HG02610 (cell line): Measurements from ENCODE around the gene PTPRM.

Source experiments
- ATAC-seq: cut with Tn5 transposase; IDR thresholded peaks from one replicate; pipeline ENCODE4 v1.9.1; 2021; ENCODE audit warnings: mild to moderate bottlenecking, moderate library complexity; ENCODE audit not compliant: unreplicated experiment

The PTPRM gene

DNA sequence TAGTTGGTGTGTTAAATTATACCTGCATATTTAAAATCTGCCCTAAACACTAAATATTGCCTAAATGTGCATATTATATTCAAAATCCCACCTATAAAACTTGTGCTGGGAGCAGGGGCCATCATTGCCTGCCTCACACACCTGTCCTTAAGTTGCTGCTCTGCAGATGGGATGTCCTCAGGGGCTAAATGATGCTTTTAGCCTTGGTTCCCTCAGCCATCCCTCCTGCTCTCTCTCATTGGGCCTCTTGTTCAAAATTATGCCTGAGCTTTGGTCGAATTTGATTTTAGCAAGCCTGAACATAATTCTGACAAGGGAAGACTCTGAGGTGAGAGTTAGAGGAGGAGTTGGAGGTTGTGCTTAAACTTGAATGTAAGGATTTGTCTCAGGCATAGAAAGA is 723.8 kb downstream of the PTPRM start:
- ATAC-seq = no peak

DNA sequence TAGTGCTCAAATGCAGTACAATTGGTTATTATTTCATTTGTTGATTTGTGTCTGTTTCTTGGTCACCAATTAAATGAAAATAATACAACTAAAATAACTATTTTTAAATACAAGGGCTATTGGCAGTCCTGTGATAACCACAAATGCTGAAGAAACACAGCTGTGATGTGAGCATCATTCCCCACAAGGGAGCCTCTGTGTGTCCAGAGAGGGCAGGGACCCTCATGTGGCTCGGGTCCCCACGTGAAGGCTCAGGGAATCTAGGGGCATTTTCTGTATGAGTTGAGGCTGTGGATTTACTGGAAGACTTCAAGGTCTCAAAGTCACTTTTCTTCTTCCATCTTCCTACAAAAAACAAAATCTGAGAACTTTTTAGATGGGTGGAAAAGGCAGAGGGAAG is 726.1 kb downstream of the PTPRM start:
- no peak for ATAC-seq

DNA sequence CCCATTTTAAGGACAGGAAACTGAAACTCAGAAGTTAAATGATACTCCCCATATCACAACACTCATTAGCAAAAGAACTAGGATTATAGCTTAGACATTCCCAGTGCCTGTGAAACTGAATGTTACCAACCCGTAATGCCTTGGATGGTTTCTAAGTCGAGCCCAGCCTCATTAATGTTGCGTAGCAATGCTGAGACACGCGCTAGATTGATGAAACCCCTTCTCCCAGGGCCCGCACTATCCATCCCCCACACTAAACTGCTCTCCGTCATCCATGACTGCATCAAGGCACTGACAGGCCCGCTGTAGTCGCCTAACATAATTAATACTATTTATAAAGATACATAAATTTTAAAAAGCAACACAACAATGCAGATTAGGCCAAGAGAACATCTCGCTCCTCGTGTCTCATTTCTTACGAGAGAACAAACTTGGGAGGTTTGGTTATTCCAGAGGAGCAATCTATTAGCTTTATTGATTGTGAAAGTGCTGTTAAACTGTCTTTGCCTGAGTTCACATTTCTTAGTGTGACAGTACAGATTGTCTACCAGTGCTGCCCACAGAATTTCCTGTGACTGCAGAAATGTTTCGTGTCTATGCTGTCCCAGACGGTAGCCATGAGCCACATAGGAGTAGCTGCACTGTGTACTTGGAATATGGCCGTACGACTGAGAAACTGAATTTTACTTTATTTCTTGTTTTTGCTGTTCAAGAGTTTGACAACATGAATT is 729.9 kb downstream of the PTPRM start:
- no peak for ATAC-seq

DNA sequence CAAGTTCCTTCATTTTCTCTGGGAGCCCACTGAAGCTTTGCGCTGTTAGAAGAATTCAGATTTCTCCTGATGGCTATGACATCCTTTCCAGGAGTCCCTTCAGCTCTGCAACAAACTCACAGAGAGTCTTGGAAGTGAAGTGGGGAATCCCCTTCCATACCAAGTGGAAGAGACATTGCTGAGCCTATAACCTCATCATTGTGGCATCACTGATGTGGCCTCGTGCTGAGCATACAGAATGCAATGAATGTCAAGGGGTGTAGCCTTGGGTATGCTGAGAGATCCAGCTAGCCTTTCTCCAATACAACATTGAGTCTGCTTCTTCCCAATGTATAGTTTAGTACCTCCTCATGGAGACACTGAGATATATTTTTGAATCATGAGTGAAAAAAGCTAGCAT is 731.1 kb downstream of the PTPRM start:
- ATAC-seq = no peak

DNA sequence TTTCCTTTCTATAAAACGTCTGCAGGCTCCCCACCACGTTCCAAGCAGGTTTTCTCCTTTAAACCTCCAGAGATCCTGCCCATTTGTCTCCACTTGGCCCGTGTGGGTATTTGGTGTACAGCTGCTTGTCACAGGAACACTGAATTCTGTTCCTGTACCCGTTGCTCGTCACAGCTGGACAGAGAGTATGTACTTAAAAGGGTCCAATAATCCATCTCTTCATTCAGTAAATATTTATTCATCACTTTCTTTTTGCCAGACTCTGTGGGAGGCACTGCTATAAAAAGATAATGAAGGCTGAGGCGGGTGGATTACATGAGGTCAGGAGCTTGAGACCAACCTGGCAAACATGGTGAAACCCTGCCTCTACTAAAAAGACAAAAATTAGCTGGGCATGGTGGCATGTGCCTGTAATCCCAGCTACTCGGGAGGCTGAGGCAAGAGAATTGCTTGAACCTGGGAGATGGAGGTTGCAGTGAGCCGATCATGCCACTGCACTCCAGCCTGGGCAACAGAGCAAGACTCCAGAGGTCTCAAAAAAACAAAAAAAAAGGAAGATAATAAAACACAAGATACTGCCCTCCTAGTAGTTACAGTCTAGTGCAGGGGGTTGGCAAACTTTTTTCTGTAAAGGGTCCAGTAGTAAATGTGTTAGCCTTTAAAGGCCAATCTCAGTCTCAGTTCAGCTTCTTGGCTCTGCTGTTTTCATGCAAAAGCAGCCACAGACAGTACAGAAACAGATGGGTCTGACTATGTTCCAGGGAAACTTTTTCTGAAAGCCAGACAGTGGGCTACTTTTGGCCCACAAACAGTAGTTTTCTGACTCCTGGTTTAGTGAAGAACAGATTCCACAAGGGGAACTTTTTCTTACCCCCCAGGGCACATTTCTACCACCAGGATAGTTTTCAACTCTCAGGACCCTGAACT is 732.2 kb downstream of the PTPRM start:
- no peak for ATAC-seq

DNA sequence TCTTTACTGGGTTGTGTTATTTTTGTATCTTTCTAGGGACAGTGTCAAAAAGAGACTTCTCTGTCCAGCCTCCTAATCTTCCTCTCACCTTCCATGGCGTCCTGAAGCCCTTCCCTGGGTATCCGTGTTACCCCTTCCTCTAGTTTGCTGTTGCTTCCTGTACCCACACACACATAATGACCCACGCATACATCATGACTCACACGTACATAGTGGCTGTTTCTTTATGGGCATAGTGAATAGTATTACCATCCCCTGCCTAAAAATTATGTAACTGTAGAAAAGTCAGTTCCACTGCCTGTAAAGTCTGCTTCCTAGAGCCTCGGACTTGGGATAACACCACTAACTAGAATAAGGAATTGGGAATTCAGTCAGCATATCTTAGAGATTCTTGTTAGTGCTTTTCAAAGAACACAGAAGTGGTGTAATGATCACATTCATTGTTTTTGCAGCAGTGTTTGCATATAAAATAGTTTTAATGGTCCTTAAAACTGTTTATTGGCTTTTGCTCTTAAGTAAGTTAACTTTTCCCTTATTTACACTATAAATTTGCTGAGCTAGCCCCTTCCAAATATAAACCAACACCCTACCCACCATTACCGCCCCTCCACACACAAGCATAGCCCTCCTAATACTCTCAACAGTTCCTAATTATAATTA is 733.8 kb downstream of the PTPRM start:
- ATAC-seq = no peak

DNA sequence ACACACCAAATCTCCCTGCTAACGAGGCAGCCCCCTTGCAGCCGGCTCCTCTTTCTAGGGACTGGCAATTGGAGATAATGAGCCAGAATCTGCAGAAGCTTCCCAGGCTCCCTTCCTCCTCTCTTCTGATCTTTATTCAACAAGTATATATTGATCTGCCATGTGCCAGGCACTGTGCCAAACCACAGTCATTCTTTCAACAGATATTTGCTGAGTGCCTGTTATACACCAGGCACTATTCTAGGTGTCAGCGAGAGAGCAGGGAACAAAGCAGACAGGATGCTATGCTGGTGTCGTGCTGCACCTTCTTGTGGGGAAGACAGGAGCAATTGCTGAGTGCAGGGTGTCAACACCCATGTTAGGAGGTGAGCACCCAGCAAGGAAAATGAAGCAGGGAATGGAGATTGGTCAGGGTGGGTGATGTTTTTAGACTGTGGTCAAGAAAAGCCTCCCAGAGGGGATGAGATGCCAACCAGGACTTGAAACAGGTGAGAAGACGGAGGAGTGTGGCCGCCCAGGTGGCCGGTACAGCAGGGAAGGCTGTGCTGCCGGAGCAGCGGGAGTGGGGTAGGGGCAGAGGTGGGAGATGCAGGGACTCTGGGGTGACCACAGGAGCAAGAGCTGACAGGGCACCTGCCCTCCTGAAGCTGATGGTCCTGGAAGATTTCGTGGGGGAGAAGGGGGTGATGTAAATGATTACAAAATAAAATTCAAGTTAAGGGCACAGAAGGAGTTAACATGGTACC is 734.5 kb downstream of the PTPRM start:
- no peak for ATAC-seq

DNA sequence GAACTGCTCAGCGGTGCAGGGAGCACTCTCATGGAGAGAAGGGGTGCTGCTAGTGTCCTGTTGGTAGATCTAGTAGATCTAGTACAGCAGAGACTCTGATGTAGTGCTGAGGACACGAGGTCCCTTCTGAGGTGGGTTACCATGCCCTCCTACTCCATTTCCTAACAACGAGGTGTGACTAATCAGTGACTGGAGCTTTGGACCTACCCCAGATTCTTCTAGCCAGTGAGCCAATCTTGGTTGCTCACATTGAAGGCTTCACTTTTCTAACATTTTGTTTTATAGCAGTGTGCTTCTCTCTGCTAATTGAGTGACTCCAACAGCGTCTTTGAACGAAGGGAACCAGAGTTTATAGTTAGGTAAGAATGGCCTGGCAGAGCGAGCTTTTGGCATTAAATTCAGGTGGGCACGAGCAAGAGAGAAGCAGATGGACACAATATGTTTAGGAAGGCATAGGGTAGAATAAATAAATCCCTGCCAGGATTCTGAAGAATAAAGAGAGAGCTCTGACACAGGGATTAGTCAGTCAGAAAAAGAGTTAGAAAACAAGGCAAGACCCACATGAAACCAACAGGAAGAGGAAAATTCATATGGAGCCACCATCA is 736.1 kb downstream of the PTPRM start:
- ATAC-seq = no peak

DNA sequence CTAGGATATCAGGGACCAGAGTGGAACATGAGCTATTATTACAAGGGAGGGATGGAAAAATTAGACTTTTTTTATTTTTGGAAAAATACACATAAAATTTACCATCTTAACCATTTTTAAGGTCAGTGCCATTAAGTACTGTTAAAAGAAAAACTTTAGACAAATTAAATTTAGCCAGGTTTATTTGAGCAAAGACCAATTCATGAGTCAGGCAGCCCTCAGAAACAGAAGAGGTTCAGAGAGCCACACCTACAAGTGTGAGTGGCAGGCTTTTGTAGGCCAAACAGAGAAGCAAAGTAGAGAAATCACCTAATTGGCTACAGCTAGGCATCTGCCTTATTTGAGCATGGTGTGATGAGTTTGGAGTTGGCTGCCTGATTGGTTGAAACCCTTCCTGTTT is 740.8 kb downstream of the PTPRM start:
- no peak for ATAC-seq

DNA sequence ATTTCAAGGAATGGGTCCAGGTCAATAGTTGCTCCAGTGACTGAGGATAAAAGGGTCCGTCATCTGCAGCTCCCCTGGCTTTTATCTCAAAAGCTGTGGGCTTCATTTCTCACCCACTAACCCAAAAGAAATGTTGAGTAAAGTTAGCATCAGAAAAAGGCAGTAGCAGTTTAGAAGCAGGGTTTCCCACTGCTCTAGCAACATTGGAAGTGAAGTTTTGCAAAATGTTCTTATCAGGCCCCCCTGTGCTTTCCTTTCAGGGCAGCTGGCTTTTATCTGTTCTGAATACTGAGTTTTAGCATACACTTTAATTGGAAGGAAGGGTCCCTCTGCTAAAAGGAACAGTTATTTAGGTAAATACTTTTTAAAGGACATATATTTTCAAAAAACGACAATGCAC is 745.9 kb downstream of the PTPRM start:
- no peak for ATAC-seq

DNA sequence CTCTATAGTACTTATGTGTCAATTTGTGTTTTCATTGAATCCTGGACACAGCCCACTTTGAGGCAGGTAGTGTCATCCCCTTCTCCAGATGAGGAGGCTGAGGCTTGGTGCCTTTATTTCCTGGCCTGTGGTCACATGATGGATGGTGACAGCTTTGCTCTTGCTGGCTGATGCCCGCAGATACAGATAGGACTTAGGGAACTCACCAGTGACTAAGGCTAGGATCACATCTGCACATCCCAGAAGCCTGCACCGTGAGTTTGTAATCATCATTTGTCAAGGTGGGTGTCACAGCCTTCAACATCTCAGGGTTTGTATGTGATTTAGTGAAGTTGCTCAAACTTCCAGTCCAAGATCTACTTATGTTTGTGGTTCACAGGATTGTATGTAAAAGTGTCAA is 747.0 kb downstream of the PTPRM start:
- no peak for ATAC-seq

DNA sequence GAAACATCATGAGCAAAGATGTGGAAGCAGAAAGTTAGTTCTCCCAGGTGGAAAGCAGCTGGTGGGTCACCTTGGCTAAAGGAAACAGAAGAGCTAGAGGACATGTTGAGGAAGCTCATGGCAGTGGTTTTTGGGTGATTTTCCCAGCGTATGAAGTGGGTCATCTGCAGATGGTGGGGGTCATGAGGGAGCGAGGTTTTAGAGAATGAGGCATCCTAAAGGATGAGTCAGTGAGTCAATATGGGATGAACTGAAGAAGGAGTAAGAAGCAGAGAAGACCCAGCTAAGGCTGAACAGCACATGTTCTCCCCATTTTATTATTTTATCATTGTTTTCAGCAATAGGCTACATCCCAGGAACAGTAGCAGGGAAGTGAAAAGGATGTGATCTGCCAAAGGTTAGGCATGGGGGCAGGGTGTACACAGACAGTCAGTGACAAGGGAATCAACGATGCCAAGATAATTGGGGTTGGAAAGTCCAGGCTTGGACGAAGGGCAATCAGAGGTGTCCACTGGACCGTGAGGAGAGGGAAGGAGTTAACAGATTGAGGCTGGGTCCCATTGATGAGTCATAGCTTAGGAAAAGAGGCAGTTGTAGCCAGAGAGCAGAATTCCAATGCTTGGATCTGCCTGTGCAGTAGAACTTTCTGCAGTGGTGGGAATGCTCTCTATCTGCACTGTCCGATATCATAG is 752.8 kb downstream of the PTPRM start:
- ATAC-seq = no peak

DNA sequence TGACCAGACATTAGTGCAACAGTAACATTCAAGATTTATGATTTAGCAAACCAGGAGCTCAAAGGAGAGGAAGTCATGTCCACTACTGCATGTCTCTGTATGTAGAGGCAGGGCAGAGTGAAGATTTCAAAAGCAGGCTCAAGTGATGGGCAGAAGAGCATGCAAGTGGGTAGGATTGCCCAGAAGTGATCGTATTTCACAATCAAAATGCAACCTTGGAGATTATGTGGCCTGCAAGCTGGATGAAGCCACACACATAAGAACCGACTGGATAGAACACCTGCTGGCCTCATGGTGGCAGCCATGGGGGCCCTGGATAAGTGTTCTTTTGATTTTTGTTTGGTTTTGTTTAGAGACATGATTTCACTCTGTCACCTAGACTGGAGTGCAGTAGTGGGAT is 755.4 kb downstream of the PTPRM start:
- ATAC-seq = no peak

DNA sequence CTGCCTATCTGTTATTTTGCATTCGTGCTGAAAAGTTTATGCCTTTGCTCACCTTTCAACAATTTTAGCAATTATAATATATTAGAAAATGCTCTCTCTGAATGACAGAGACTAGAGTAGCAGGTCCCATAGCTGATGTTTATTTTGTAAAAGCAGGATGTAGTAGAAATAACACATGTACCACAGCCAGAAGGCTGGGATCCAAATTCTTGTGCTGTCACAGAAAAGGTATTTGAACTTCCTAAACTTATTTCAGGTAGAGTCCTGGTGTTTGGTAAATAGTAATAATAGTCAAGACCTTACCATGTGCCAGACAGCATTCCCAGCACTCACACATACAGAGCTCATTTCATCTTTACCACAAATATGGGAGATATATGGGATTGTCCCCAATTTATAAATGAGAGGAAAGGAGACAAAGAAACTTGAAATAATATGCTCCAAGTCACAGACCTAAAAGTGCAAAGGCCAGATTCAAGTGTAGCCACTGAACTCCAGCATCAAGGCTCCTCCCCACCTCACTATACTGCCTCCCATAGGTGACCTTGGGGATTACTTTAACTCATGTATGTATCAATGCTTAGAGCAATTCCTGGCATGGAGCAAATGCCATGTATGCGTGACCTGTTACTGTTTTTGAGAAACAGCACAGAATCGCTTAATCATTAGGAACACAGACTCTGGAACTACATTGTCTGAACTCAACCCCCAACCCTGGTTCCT is 757.4 kb downstream of the PTPRM start:
- no peak for ATAC-seq

DNA sequence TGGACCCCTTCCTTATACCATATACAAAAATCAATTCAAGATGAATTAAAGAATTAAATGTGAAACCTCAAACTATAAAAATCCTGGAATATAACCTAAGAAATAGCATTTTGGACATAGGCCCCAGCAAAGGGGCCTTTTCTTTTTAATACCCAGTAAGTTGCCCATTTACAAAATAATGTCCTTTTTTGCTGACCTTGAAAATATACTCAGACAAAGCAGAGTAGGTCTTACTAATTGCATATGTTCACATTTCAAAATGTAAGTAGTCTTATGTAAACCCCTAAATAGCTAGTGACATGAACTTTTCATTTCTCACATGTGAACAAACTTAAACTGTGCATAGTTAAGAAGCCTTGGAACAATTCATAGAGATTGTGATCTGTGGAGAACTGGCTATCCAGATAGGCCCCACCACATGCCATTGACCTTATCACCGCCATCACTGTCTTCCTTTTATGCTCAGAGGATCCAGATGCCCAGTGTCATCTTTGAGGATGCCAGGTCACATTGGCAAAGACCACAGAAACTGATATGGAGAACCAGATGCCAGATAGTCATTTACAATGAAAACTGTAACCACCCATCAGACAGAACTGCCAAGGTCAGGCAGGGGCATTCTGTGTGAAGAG is 759.8 kb downstream of the PTPRM start:
- ATAC-seq = no peak

DNA sequence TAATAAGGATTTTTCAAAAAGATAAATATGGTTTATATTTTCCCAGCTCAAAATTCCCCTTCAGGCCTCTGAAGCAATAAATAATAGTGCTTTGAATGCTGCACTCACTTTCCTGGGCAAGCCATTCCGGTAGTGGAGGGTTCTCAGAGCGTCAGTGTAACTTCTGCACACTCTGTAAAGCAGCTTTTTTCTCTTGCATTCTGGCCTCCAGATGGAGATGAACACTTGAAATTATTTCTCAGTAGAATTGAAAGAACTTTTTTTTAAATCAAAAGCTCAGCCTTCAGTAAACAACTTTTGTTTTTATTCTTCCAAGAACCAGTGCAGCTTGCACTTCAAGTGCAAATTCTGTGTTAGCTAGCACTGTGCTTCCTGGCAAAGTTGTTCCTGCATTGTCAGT is 761.0 kb downstream of the PTPRM start:
- ATAC-seq = no peak

DNA sequence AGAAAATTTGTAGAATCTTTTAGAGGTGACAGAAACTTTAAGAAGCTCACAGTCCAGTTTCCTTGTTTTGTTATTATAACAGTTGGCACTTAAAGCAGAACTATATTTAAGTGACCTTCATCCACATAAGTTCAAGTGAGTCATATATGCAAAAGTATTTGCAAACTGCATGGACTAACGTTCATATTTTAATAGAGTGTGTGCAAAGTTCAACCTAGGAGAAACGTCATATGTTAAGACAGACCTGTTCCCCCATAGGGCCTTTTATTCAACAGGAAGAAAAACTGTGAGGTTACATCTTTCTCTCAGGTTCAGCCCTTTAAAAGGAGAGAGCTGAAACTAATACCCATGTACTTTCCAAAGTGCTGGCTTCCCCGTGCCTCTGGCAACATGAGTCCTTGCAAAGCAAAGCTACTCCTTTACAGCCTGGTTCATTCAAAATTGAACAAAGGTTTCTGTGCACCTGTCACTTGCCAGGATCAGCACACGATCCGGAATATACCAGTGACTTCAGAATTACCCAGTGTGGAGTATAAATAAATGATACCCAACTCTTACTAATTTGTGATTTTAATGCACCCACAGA is 762.2 kb downstream of the PTPRM start:
- no peak for ATAC-seq

DNA sequence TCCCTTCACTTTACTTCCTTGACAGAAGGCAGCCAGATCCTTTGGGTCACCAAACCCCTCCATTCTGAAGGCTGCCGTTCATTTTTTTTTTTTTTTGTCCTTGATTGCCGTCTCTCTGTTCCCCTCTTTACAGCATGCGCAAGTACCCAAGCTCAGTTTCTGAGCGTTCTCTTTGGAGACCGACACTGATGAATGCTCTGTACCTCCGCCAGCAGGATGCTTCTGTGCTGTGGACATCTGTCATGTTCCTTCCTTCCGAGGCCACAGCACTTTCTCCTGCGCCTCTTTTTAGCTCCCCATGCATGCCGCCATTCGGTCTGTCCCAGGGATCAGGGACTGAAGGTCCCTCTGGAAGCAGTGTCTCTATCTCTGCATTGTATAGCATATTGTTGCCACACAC is 763.5 kb downstream of the PTPRM start:
- ATAC-seq = no peak

DNA sequence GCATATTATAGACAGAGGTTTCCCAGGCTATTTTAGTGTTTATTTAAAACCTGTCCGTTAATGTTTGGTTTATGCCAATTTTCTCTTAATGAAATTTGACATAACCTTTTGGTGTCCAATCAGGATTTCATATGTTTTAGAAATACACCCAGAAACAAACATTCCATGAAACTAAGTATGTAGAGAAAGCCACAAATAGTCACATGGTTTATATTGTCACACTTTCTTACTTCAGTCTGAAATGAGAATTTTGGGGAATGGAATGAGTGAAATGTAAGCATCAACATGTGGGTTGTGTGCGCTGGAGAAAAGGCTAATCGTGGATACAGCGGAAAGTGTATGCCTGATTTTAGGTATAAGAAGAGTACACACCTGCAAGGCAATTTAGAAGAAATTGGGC is 765.2 kb downstream of the PTPRM start:
- ATAC-seq = no peak
